HG03439 (cell line): ENCODE measurements around the gene DPP6.

ENCODE experiments used
- ATAC-seq: cut with Tn5 transposase; IDR thresholded peaks from one replicate; pipeline ENCODE4 v1.9.1; 2021; ENCODE audit warnings: mild to moderate bottlenecking, moderate library complexity; ENCODE audit not compliant: unreplicated experiment

Gene DPP6

DNA sequence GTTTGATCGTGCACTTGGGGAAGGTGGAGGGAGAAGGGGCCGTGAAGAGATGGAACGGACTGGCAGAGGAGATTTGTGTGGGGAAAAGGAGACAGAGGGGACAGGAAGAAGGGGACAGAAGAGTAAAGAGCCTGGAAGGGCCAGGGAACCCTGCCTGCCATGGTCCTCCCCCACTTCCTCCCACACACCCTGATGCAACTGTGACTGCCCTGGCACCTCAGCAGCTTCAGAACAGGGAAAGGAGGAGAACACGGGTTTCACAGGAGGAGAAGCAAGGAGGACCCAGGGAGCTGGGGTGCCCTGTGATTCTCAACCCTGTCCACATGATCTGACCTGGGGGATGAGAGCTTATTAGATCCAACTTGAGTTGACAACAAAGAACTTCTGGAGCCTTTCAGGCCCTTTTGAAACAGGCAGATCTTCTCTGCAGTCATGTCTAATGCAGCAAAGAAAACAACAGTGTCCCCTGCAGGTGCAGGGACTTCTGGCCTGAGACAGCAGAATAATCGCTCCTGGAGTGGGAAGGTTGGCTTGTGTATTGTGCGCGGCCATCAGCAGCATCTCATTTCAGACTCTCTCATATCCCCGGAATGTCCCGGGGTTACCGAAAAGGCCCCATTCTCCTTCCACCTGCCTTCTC lies 529.2 kb downstream of the DPP6 start:
- ATAC-seq = no peak

DNA sequence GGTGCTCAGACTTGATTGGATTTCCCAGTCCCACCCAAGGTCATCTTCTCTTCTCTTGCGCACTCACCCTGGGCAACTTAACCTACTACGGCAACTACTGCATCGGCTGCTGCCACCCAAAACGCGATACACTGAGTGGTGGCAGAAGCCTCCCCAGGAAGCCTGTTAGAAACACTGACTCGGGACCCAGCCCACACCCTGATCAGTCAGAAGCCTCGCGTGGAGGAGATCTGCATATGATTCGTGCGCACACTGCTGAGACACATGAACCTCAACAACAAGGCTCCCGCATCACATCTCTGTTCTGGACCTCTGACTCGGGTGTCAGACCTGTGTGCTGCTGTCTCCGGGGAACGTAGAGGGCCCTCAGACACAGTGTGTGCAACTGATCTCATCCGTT lies 531.3 kb downstream of the DPP6 start:
- ATAC-seq = no peak

DNA sequence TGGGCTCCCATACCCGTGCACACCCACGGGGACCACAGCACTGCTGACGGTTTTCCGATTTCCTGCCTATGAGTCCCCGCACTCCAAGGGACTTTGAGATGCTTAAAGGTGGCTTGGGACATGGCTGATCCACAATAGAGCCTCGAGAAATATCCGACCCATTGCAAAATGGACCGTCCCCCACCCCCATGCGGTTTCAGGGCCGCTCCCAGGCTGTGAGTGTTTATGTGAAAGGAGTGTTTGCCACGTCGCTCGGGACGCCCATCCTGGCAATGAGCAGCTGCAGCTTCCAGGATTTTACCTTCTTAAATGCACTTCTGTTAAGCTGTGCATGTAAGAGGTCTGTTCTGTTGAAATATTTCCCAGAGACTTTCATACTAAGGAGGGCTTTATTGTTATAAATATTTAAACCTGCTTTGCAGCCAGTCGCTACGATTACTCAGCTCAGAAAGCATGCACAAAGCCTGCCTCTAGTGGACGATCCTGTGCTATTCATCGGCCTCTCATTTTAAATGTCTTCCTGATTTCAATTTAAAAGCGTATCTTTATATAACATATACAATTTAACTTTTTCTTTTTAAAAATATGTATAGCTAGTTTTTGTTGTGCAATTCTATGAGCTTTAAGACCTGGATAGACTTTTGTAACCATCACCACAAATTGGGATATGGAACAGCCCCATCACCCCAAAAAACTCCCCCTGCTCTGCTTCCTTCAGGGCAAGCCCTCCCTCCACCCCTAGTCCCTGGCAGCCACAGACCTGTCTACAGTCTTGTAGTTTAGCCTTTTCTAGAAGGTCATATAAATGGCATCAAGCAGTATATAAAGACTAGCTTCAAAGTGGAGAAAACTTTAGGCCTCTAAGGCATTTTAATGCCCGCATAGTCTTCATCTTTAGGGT lies 532.4 kb downstream of the DPP6 start:
- no peak for ATAC-seq

DNA sequence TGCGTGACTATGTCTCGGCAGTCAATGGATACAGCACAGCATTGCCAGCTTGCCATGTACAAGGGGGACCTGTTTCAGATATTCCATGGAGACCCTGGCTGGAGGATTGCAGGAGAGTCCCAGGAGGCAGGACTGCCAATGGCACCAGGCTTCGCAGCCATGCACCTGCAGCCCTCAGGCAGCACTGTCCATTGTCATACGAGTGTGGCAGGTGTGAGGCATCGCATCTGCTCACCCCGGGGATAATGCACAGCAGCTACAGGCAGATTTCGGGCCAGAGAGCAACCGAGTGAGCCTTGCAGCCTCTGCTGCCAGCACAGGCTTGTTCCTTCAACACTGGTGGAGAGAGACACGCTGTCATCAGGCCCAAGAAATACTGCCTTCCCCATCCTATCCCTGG lies 535.6 kb downstream of the DPP6 start:
- ATAC-seq = no peak

DNA sequence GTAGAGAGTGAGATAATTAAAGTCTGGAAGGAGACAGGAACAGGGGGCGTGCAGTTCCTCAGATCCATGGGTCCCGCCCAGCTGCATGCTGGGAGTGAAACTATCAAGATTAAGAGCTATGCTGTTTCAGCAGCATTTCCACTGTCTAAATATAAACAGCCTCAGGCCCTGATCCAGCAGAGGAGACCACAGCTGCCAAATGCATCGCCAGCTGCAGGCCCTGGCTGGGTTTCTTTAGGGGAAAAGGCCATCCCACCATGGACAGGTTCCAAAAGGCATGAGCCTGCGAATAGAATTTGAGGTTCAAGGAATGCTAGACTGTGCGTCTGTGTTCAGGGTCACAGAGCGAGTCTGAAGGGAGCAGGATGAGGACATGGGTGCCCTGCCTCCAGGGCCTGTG lies 539.3 kb downstream of the DPP6 start:
- no peak for ATAC-seq

DNA sequence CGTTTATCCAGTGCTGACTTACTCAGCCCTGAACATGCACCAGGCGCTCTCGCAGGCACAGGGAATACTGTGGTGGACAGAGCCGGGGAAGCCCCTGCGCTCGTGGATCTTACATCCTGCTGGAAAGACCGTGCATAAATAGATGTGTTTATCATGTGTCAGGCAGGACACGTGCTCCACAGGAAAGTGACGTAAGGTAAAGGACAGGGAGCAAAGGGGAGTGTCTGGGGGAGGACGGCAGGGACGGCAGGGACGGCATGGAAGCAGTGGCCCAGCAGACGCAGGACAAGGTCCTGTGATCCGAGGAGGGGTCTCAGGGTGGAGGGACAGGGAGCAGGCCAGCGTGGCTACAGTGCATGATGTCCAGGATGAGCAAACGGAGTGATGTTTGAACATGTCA lies 540.2 kb downstream of the DPP6 start:
- ATAC-seq = no peak

DNA sequence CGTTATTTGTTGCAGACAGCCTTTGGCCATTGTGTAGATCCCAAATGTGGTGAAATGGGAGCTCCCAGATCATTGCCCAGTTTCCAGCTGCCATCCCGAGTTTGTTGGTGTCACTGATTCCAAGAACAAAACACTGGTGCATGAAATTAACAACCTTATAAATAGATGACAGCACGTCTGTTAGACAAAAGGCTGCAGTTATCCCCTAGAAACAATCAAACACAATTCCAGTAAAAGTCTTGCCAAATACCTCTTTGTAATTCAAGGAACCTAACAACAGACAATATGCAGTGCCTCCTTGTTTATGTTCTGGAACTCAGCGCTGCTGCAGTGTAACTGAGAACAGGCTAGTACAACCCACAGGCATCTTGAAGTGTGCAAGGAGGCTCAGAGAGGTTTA lies 546.2 kb downstream of the DPP6 start:
- ATAC-seq = no peak

DNA sequence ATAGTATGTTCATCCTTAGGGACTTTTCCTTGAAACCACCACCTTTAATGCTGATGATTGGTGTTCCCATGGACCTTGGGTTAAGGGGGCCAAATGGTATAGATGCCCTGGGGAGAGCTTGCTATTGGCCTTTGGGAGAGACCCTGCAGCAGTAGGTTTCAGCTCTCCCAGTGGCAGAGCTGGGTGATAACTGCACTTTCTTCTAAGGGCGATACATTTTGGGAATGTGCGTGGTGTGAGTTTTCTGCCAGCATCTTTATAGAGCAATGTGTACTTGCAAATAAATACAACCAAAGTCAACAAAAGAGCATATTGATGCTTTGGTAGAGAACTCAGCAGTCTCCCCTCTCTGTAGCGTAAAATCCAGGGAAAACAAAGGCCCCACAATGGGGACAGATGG lies 546.7 kb downstream of the DPP6 start:
- no peak for ATAC-seq

DNA sequence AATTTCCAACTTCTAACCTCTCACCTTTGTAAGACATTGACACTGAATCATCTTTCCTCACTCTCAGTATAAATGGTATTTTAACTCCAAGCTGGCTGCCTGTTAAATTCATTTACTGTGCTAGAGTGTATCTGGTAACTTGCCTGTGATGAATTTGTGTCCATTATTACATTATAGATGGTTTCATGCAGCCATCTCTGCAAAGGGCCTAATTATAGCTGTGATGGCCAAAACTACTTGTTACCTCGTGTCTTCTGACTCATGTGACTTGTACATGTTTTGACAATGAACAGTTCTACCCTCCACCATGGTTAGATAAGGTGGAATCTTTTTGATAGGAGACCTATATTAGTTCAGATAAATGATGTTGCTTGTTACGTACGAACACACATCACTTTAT lies 558.7 kb downstream of the DPP6 start:
- ATAC-seq = no peak

DNA sequence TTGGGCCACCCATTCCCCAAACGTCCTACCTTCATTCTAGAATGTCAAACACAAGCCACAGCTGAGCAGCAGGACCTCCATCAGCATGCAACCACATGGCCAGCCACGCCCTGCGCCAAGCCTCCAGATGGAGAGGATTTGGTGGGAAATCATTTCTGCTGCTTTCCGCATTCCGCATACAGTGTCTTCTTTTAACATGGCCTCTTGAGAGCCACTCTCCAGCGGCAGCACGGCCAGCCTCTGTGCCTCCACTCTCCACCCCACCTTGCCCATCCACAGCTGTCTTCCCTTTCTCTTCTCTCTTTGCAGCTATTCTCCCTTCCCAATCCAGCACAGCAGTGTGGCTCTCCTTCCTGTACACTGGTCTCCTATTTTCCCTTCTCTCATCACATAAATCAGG lies 561.6 kb downstream of the DPP6 start:
- ATAC-seq = no peak

DNA sequence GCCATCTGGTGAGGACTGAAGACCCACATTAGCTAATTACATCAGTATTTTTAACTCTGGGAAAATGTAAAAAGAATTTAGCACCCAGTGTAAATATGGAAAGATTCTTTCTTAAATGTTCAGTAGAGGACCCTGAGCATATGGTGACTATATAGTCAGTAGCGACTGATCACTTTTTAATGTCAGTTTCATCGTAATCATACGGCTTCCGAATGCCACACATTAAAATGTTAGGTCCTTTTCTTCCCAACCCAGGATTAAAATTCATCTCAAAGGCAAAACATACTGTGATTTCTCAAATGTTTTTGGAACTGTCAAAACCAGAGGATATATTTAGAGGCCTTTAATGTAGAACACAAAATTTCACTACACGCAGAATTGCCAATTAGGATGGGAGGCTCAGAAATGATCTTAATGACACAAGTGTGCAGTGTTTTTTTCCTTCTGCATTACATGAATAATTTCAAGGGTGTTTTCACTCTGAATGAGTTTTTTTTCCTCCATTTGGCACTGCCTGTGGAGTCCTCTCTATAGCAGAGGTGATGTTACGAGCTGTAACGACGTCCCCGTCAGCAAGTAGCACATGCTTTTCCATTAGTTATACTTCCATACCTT lies 568.0 kb downstream of the DPP6 start:
- no peak for ATAC-seq

DNA sequence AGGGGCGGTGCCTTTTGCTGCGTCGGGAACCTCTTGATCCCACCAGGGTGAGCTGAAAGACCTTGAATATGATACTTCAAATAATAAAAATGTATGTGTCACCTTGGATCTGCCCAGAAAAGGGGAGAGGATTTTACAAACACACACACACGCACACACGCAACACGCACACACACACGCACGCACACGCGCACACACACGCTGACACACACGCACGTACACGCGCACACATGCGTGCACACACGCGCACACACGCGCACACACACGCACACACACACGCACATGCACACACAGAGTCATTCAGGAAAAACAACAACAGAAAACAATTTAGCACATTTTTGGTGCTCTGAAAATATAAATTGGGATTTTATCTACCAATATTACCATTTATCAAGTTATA lies 571.2 kb downstream of the DPP6 start:
- ATAC-seq = no peak

DNA sequence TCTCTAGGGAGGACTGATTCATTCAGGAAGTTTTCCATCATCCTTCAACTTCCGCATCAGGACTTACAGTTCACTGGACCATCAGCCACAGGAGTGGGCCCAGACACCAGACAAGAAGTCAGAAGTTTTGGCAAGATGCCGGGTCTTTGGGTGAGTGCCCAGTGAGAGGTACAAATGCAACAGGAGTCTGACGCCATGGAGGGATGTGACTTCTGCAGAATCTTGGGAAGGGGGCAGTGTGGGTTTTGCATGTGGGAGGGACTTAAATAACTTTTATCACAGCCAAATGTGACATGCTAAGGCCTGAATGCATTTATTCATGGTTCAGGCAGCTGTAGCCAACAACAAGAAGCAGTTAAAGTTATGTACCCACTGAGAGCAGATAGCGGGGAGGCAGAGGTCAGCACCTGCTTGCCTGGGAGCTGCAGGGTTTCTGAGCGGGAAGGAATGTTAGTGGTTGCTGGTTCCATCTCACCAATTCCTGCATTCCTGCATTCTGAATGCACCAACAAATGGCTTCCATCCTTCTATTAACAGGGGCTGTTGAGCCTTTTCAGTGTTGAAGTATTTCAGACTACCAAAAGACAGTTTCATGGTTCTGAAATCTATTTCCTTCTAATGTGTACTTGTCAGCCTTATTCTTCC lies 575.6 kb downstream of the DPP6 start:
- ATAC-seq = no peak

DNA sequence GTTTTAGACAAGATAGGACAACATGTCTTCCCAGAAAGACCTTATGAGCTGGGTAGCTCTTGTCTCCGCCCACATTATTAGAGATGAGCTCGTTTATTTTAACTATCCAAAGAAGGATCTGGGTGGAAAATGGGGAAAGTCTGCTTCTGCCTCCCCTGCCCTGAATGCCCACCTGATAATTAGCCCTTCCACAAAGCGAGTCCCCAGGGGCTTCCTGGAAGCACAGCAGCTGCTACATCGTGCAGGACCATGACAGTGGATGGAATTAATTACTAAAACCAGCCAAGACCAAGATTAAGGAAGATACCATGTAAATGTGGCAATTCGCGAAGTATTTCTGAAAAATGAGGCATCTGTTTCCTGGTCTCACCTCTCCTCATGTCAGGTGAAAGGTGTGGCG lies 576.4 kb downstream of the DPP6 start:
- ATAC-seq = no peak

DNA sequence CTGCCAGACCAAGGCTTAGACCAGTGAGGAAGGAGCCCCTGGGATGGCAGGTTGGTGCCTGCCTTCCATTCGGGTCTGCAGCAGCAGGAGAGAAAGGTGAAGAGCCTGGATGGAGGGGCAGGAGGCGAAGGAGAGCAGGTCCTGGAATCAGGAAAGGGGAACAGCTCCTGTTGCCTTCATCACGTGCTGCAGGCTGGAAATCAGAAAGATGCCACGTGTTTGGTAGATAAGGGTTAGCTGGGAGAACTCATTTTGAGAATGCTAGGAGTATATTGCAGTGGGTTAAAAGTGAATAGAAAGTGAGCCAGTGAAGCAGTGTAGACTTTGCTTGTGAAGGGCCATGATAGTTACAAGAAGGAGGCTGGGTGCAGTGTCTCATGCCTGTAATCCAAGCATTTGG lies 579.0 kb downstream of the DPP6 start:
- ATAC-seq = no peak

DNA sequence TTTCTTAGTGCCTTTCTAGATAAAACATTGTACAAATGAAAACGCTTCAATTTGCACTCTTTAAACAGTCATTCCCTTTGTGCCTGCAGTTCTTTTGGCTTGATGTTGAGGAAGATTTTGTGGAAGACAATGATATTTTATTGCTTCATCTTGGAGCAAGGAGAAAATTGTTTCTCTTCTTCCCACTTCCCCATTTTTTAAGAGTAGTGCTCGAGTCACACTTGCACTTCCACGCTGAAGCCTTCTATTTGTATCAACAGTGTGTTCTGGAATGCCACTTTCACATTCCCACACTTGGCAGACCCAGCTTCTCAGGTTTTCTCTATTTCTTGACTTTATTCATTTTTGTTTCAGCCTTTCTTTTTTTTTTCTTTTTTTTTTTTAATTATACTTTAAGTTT lies 581.4 kb downstream of the DPP6 start:
- ATAC-seq = no peak

DNA sequence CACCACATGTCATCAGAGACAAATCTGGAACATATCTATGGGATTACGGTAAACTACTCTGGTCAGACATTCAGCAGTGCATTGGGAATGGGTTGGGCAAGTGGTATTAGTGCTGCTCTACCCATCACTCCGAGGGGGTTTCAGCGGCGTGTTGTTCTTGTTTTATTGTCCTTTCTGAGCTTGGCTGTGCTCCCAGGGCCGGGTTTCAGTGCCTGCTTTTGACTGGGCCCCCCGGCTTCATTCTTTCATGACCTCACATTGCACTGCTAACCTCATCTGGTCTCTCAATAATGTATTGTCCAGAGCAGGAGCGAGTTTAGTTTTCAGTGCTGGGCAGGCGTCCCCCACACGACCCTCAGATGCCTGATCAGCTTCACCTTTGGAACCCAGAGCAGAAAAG lies 586.1 kb downstream of the DPP6 start:
- no peak for ATAC-seq

DNA sequence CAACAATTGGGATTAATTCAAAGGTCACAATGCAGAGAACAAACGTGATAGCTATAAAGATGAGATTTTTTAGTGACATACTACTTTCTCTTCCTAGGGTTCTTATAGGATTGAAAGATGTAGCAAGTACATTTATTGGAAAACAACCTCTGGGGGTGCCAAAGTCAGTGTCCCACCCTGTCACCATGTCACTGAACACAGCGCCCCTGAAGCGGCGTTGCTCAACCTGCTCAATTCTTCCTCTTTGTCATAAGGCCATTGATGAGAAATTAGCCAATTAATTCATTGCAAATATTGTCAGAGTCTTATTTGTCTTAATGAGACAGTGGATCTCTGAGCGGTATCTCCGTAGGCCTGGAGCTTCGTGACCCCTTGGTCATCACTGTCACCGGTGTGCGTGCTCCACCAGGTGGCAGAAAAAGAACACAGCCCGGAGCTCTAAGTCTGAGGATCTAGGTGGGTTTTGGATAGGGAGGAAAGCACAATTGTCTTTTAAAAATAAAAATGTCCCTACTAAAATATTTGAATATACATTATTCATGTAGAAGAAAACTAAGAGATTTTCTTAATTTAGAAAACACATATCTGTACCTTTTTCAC lies 588.2 kb downstream of the DPP6 start:
- ATAC-seq = no peak

DNA sequence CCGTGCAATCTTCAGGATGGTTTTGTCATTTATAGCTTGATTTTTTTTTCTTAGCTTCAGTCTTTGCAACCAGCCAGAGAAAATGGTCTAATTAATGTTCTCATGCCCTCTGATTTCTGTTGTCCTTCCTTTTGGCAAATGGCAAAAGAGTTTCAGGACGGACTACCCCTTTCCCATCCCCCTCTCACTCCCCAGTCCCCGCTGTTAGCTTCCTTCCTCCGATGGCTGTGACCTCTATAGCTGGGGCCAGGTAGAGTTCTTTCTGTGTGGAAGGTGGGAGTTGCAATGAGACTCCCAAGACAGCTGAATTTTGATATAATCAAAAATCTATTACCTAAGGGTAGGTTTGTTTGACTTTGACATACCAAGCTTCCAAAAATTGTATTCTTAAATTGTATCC lies 588.7 kb downstream of the DPP6 start:
- no peak for ATAC-seq

DNA sequence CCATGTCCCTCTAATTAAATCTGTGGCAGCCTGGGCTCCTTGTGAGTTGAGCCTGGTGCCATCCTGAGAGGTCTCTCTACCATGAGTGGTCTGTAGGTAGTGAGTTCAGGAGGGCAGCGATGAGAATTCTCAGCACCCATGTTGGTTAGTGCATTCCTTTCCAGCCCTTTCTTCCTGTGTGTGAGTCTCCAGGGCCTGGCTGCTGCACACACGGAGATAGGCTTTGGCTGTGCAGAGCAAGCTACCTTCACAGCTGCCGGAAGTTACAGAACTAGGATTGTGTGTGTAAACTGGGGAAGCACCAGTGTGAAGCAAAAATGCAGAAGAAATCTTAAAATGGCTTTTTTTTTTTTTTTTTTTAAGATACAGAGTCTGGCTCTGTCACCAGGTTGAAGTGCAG lies 592.2 kb downstream of the DPP6 start:
- no peak for ATAC-seq
